GM12892 (cell line): ENCODE data around the gene AMY1A.
"Not testable (repeated sequence)": the region's sequence is repeated elsewhere in the genome, so short reads cannot be mapped to it uniquely, and the experiment has no call there.

Experiments used
- POLR2A ChIP-seq: IDR thresholded peaks from 2 replicates; pipeline ENCODE4 v1.6.1; 2011; ENCODE audit warnings: low read depth, low read length, control low read depth
- POLR2AphosphoS5 ChIP-seq: IDR thresholded peaks from 2 replicates; pipeline ENCODE4 v1.6.1; 2011; ENCODE audit warnings: low read depth, low read length, control low read depth
- TAF1 ChIP-seq: IDR thresholded peaks from 2 replicates; pipeline ENCODE4 v1.6.1; 2011; ENCODE audit warnings: low read depth, mild to moderate bottlenecking, control low read depth, low read length, borderline replicate concordance

DNA sequence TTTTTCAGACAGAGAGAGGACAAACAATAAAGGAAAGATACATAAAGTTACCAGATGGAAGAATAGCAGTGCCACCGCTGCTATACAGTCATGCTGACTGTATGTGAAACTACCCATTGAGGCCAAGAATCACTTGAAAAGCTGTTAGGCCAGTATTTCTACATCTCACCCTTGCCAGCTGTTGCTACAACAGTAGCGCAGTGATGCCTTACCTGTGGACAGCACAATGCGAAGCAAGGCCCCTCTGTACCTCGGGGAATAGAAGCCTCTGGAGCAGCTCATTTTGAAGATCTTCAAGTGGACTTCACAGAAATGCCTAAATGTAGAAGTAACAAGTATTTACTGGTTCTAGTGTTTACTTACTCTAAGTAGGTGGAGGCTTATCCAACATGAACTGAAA is 45.1 kb downstream of the AMY1A start:
- not testable (repeated sequence) for TF ChIP-seq TAF1, POLR2AphosphoS5, POLR2A
